NOMO-1 (cell line): Measurements from ENCODE around the gene SDK1.

ENCODE experiments used
- DNase-seq, 2 experiments: peaks; one replicate each; lab custom pipeline; 2025; ENCODE audit not compliant: unreplicated experiment in 2 of 2; lab: John Stamatoyannopoulos, UW

Gene SDK1

DNA sequence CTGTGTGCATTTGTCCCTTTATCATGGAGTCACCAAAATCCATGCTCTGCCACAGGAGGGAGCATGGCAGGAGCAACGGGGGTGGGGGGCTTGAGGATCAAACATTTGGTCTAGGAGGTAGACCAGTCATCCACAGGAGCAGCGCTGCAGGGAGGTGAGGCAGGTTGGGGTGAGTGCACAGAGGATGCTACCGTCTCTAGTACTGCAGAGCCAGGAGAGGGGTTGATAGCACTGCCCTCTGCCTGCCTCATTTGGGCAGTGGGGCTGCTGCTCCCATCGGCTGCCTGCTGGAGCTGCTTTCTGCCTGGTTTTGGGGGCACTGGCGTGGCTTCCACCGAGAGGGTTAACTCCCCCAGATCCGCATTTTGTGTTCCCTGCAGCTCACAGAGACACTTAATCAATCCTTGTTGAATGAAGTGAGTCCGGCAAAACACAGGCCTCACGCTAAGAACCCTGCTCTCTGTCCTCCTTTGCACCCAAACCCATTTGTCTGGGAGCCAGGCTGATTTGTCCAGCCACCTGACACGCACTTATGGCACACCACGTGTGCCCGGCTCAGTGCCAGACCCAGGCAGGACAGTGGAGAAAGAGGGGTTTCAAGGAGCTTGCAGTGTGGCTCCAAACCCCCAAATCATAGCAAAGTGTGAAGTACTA lies 854.0 kb downstream of the SDK1 start:
- no peak for DNase-seq

DNA sequence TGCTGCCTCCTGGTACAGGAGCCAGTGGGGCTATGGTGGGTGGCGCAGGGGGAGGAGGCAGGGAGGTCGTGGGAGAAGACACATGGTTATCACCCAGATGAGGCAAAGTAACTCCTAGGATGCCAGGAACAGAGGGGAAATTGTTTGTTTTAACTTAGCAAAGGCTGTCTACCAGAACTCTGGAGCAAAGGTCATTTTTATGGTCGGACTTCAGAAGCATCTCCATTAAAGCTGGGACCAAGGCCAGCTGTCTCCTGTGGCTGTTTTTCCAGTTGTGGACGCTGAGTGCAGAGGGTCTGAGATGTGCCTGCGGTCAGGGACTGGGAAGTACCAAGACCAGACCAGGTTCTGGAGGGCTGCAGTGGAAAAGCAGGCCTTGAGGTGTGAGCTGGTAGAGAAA lies 855.1 kb downstream of the SDK1 start:
- DNase-seq: no peak

DNA sequence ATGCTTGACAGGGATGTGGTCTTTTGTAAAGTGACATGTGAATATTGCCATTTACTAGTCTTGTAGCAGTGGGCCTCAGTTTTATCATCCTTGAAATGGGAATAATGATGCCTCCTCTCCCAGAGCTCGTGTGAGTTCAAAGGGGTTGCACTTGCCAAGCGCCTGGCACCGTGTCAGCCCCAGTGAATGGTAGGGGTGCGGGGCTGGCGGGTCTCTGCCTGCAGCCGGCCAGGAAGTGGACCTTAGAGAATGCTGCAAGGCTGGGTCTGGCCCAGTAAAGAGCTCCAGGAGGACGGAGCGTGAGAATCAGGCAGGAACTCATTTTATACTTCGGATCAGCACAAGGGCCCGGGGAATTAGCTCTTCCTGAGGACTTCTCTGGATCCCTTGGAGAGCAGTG lies 856.6 kb downstream of the SDK1 start:
- DNase-seq: no peak

- no peak for DNase-seq
Measured at GRCh38 chr7:4158441-4159153, 857.5 kb downstream of the SDK1 start.

DNA sequence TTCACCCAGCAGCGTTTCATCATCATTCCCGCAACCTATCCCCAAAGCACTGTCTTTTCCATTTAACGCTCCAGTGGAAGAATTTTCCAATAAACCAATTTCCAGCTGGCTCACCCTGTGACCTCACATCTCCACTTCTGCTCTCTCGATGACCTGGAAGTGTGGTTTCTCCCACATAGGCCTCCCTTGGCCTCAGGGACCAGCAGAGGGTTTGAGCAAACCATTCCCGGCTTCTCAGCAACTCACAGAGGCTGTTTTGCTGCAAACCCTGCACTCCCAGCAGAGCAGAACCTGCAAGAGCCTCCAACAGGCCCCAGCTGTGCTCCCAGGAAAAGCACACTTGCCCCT lies 858.1 kb downstream of the SDK1 start:
- no peak for DNase-seq

- DNase-seq: no peak
Measured at GRCh38 chr7:4159761-4160554, 858.9 kb downstream of the SDK1 start.

- no peak for DNase-seq
Measured at GRCh38 chr7:4162884-4163564, 862.0 kb downstream of the SDK1 start.

DNA sequence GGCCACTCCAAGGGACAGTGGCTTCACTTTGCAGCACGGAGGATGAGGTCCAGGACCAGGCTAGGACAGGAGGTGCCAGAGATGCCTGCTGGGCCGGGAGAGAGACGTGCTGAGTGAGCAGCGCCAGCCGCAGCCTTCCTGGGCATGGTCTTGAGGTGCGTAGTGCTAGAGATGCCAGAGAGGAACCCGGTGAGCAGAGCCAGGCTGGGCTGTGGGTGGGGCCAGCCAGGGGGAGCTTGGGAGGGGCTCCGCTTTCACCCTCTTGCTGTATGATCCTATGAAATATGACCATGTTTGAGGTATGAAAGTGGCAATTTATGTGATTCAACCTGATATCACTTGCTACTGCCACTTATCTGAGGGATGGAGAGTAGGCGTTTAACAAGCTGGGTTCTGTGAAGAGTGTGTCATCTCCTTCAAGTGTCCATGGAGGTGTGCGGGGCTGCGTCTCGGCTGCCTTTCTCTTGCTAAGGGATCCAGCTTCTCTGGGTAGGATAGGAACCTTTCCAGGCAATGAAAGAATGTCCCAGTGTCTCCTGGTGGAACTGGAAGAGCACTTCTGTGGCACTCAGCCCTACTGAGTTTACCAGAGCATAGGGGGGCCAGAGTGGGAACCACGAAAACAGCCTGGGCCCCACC lies 862.6 kb downstream of the SDK1 start:
- DNase-seq: no peak

DNA sequence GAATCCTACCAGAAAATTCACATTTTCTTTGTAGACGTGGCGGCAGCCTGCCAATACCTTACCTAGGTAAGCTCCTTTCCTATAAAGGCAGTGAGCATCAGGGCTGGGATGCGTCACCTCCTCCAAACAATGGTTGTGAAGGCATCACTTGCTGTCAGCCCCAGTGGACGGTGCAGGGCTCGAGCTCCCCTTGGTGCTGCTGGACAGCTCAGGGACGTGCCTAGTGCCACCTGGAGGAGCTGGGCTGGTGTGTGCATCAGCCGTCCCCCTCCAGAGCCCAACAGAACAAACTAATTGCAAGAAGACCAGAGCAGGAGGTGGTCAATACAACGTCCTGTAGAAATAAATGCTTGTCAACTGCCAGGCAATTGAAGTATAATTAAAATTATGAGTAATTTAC lies 863.5 kb downstream of the SDK1 start:
- no peak for DNase-seq

GRCh38 chr7:4166340-4166739 lies 865.3 kb downstream of the SDK1 start:
- no peak for DNase-seq

GRCh38 chr7:4166807-4167206 lies 865.8 kb downstream of the SDK1 start:
- DNase-seq: no peak

DNA sequence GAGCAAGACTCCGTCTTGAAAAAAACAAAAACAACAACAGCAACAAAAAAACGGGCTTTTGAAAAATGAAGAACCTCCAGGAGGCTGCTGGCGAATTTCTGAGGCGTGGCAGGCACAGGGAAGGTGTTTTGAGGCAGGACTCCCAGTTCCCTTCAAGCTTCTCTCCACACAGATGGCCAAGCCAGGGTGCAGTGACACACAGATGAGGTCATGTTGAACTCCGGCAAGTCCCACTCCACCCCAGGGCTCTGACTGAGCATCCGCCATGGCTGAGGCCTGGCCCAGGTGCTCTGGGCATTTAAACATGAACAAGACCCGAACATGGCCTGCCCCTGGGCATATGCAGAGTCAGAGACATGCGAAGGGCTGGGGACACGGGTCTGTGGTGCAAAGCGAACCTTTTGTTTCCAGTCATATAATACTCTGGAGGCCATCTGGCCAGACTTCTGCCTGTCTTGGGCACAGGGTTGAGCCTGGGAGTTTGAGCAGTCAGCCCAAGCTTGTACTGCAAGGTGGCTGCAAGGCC lies 866.4 kb downstream of the SDK1 start:
- no peak for DNase-seq

DNA sequence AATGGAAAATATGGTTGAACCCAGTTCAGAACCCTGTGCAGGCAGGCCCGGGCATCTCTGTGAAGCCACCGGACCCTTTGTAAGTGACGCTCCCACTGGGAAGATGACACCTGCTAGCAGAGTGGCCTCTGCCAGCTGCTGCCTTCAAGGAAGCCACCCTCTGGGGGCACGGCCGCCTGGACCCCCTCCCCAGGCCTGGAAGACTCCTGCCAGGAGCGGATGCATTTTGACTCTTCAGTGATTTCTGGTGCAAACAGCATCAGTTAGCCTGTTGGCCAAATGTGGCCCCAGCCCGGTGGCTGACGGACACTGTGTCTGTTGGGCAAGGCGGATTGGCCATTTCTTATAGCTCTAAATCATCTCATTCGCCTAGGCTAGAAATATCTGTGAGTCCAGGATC lies 867.0 kb downstream of the SDK1 start:
- DNase-seq: no peak

GRCh38 chr7:4168541-4168940 lies 867.5 kb downstream of the SDK1 start:
- no peak for DNase-seq

GRCh38 chr7:4169455-4169854 lies 868.4 kb downstream of the SDK1 start:
- no peak for DNase-seq

DNA sequence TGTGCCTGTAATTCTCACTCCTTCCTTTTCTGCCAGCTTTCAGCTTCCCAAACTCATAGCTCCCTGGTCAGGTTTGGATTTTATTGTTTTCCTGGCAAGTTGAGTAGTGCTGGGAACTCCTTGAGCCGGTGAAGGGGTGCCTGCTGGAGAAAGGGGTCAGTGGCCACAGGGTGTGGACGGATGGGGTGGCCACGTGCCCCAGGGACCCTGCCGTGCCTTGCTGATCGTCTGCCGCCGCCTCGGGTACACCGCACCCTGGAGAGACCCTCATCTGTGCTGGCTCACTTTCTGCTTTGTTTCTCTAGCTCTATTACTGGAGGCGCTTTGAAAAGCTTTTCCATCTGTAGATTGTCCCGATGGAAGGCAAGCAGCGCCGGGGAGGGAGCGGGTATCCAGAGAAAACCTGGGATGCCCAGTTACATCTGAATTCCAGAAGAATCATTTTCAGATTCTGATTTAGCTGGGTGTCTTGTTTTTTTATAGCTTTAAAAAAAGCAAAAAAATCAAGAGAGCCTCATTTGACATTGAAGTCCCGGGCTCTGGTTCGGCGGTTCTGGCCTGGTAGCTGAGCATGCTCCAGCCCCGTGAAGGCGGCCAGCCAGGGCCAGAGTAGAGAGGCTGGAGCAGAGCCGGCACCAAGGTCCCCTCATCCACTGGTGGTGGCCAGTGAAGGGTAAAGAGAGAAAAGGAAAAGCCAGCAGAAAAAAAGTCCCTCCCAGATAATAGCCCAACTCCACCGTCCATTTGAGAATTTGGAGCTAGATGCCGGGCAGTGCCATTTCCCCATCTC lies 870.1 kb downstream of the SDK1 start:
- DNase-seq: no peak

- no peak for DNase-seq
Measured at GRCh38 chr7:4172883-4173282, 871.8 kb downstream of the SDK1 start.

- no peak for DNase-seq
Measured at GRCh38 chr7:4173615-4174014, 872.6 kb downstream of the SDK1 start.

DNA sequence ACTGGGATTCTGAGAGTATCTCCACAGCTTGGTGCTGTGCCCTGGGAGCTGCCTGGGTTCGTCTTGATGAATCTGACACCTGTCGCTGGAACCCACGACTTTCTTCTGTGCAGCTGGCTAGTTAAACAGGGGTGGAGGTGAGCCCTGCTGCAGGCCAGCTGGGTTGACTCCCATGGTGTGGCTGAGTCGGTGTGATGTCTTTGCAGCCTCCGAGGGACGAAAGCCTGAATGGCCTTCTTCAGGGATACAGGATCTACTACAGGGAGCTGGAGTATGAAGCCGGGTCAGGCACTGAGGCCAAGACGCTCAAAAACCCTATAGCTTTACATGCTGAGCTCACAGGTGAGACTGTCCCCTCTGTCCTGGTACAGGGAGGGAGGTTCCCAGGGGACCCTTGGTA lies 873.0 kb downstream of the SDK1 start:
- no peak for DNase-seq

GRCh38 chr7:4174451-4174850 lies 873.4 kb downstream of the SDK1 start:
- DNase-seq: no peak
